CD14-positive monocyte (primary cell): Measurements from ENCODE around the gene ITPKB. TPM values are rescaled to one million over a fixed set of nuclear protein-coding genes. Genes with fewer than 3 reads are reported as not detected.

Experiments used
- DNase-seq, 3 donors: peaks; one replicate each; pipeline ENCODE4 v3.0.0-alpha.2; 2011 to 2022
- H2AFZ ChIP-seq: 2 replicates; pipeline ENCODE4 v1.6.0; 2012; ENCODE audit warnings: mild to moderate bottlenecking, low read depth, low read length, inconsistent platforms; ENCODE audit not compliant: insufficient read depth, poor library complexity, severe bottlenecking
- H3K27ac ChIP-seq, 2 donors: 1 replicate in 1 of 2; 2 replicates in 1 of 2; pipeline ENCODE4 v1.5.1; 2012 to 2013; ENCODE audit warnings: low read length in 2 of 2, control low read depth in 1 of 2, inconsistent platforms in 1 of 2, low read depth in 1 of 2, mild to moderate bottlenecking in 1 of 2
- H3K27me3 ChIP-seq, 2 donors: one replicate each; pipeline versions ENCODE4 v1.6.0 to v1.6.1; 2011 to 2013; ENCODE audit warnings: low read length in 2 of 2; ENCODE audit not compliant: control insufficient read depth in 2 of 2, insufficient read depth in 2 of 2
- H3K36me3 ChIP-seq, 2 donors: replicated peaks in 1 of 2; 1 replicate in 1 of 2; 2 replicates in 1 of 2; pipeline versions ENCODE4 v1.5.1 to v1.6.1; 2012 to 2013; ENCODE audit warnings: low read length in 2 of 2, control low read depth in 1 of 2, inconsistent platforms in 1 of 2, mild to moderate bottlenecking in 1 of 2; ENCODE audit not compliant: insufficient read depth in 2 of 2, control insufficient read depth in 1 of 2
- H3K4me1 ChIP-seq, 2 donors: 1 replicate in 1 of 2; 2 replicates in 1 of 2; pipeline versions ENCODE4 v1.5.1 to v1.6.1; 2012 to 2013; ENCODE audit warnings: low read length in 2 of 2, control low read depth in 1 of 2, inconsistent platforms in 1 of 2, mild to moderate bottlenecking in 1 of 2, moderate library complexity in 1 of 2; ENCODE audit not compliant: insufficient read depth in 2 of 2, control insufficient read depth in 1 of 2
- H3K4me2 ChIP-seq: replicated peaks from 2 replicates; pipeline ENCODE3; 2012; ENCODE audit warnings: low read length, moderate library complexity, mild to moderate bottlenecking; ENCODE audit not compliant: poor library complexity, severe bottlenecking; ENCODE audit errors: extremely low read depth
- H3K4me3 ChIP-seq, 3 experiments: fragments of 200-600 bp in 1 of 3; sonication (generic) in 1 of 3; replicated peaks in 1 of 3; 1 replicate in 2 of 3; 2 replicates in 1 of 3; pipeline ENCODE4 v1.5.1; 2011 to 2013; ENCODE audit warnings: low read length in 3 of 3, mild to moderate bottlenecking in 3 of 3, control low read depth in 2 of 3, low read depth in 2 of 3, inconsistent platforms in 1 of 3, moderate library complexity in 1 of 3
- H3K79me2 ChIP-seq: 2 replicates; pipeline ENCODE4 v1.6.0; 2012; ENCODE audit warnings: mild to moderate bottlenecking, control low read depth, inconsistent platforms, low read length, moderate library complexity; ENCODE audit not compliant: insufficient read depth
- H3K9ac ChIP-seq: 2 replicates; pipeline ENCODE4 v1.6.0; 2017; ENCODE audit warnings: low read length, mild to moderate bottlenecking; ENCODE audit not compliant: insufficient read depth, poor library complexity, severe bottlenecking
- H3K9me3 ChIP-seq, 2 donors: replicated peaks in 1 of 2; 1 replicate in 1 of 2; 2 replicates in 1 of 2; pipeline versions ENCODE4 v1.5.1 to v1.6.1; 2012 to 2013; ENCODE audit warnings: low read length in 2 of 2, control low read depth in 1 of 2; ENCODE audit not compliant: control insufficient read depth in 1 of 2, insufficient read depth in 1 of 2
- H4K20me1 ChIP-seq: 2 replicates; pipeline ENCODE4 v1.6.0; 2012; ENCODE audit warnings: mild to moderate bottlenecking, low read length, control low read depth, moderate library complexity; ENCODE audit not compliant: insufficient read depth
- H3K27ac Mint-ChIP-seq, 7 donors: one replicate each; pipeline ENCODE4 v1.8.0; 2020; ENCODE audit warnings: mild to moderate bottlenecking in 7 of 7, mixed read lengths in 7 of 7, moderate library complexity in 6 of 7, inconsistent platforms in 2 of 7
- H3K27me3 Mint-ChIP-seq, 3 donors: one replicate each; pipeline ENCODE4 v1.8.0; 2021 to 2022; ENCODE audit warnings: low read depth in 3 of 3, mild to moderate bottlenecking in 3 of 3, mixed read lengths in 3 of 3, moderate library complexity in 3 of 3, inconsistent platforms in 1 of 3
- H3K36me3 Mint-ChIP-seq, 2 donors: one replicate each; pipeline ENCODE4 v1.8.0; 2020; ENCODE audit warnings: mixed read lengths in 2 of 2, inconsistent platforms in 1 of 2, mild to moderate bottlenecking in 1 of 2
- H3K4me1 Mint-ChIP-seq: one replicate; pipeline ENCODE4 v1.8.0; 2020; ENCODE audit warnings: mild to moderate bottlenecking, mixed read lengths
- H3K4me3 Mint-ChIP-seq, 2 donors: one replicate each; pipeline ENCODE4 v1.8.0; 2020; ENCODE audit warnings: mild to moderate bottlenecking in 2 of 2, mixed read lengths in 2 of 2, moderate library complexity in 1 of 2
- H3K9me3 Mint-ChIP-seq, 7 donors: one replicate each; pipeline ENCODE4 v1.8.0; 2020 to 2022; ENCODE audit warnings: mixed read lengths in 7 of 7, mild to moderate bottlenecking in 6 of 7, moderate library complexity in 6 of 7, inconsistent platforms in 2 of 7
- CTCF ChIP-seq: fragments of 200-600 bp; IDR thresholded peaks from one replicate; pipeline ENCODE4 v1.8.0; 2022; ENCODE audit warnings: antibody characterized with exemption, mild to moderate bottlenecking
- WGBS: methylation state at CpG from one replicate; pipeline ENCODE4 v1.1.5; 2013; ENCODE audit warnings: missing lambda C conversion rate; ENCODE audit not compliant: insufficient coverage; 5-methylcytosine and 5-hydroxymethylcytosine counted together
- intact Hi-C, 2 donors: fragments of 100-400 bp; cut with micrococcal nuclease; formaldehyde crosslinking; loops; one replicate each; pipeline versions ENCODE4 v1.15.0 to v1.15.1; 2023
- polyA plus RNA-seq, 3 donors: library from polyadenylated mRNA; depleted of rRNA in 1 of 3; unstranded in 2 of 3; stranded (reverse) in 1 of 3; fragments of 300-500 nt in 2 of 3; fragments of >200 nt in 1 of 3; fragmentation: Illumina TruSeq in 2 of 3; gene quantifications; 1 replicate in 2 of 3; 2 replicates in 1 of 3; pipeline ENCODE4 v1.2.3, GENCODE V29; 2012 to 2021

The ITPKB gene
- polyA plus RNA-seq, 3 donors: 7.3 to 14.4 (median 10.2) TPM

GRCh38 chr1:226604560-226605317 is 134.3 kb downstream of the ITPKB start:
- H3K4me3 Mint-ChIP-seq: no peak overlapping the region
- DNase-seq: no peak
- no peak for TF ChIP-seq CTCF

DNA sequence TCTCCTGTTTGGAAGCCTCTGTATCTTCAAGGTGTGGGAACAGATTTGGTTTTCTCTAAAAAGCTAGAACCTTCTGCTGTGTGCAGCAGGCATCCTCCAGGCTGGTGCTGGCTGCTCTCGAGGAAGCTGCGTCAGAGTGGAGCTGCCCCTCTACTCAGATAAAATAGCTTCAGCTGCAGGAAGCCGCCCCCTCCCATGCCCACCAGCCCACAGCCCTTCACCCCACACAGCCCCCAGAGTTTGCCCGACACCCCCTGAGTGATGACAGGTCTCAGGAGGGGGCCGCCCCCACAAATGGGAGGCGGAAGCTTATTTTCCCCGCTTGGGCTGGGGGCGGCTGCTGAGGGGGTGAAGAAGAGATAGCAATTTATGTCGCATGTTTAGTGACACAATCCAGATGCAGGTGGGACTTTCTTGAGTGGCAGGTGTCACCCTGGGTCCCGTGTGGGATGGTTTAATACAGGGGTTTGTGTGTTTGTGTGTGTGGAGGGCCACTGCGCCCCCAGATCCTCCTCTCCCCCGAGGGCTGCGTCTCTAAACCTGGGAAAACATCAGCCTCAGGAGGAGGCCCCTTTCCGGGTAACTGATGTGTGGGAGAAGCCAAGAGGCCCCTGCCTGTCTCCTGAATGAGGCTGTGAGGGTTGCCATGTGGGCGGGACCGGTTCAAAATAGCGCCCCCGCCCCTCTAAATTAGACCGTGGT is 135.1 kb downstream of the ITPKB start:
- WGBS: 94% methylated on average over 14 of the region's 19 CpGs
- intact Hi-C loops: no loop called here

More at GRCh38 chr1:226604560-226605317, 134.3 kb downstream of the ITPKB start:
- H3K9me3 Mint-ChIP-seq: no peaks in the 10 kb centered on the region
- H3K36me3 Mint-ChIP-seq: no peaks in the 10 kb centered on the region
- no peak overlapping the region for H2AFZ ChIP-seq
- no peak overlapping the region for H3K4me2 ChIP-seq
- no peaks in the 10 kb centered on the region for H3K36me3 ChIP-seq
- peaks cover 3 to 7% (median 4%) of the 10 kb centered on the region in 3 donors for H3K27me3 Mint-ChIP-seq
- no peak overlapping the region for H3K27ac ChIP-seq
- WGBS: 97% methylated on average over 8 of the region's 9 CpGs
- H3K27ac Mint-ChIP-seq: no peak overlapping the region
- no peak overlapping the region for H3K9ac ChIP-seq
- H3K4me1 Mint-ChIP-seq: no peaks in the 10 kb centered on the region
- intact Hi-C loops: no loop called here
- no peaks in the 10 kb centered on the region for H4K20me1 ChIP-seq
- no peak overlapping the region for H3K4me3 ChIP-seq
- H3K79me2 ChIP-seq: no peaks in the 10 kb centered on the region
- no peaks in the 10 kb centered on the region for H3K9me3 ChIP-seq
- peaks cover 0 to 2% of the 10 kb centered on the region in 2 donors for H3K27me3 ChIP-seq
- no peaks in the 10 kb centered on the region for H3K4me1 ChIP-seq

More for the DNA sequence above, 135.1 kb downstream of the ITPKB start:
- Mint-ChIP-seq H3K36me3 (no peaks in the 10 kb centered on the region), H3K4me1 (no peaks in the 10 kb centered on the region), H3K9me3 (peaks cover 0 to 1% (median 0%) of the 10 kb centered on the region in 7 donors), H3K27ac (no peak overlapping the region), H3K27me3 (peaks cover 3 to 7% (median 4%) of the 10 kb centered on the region in 3 donors), H3K4me3 (no peak overlapping the region)
- H3K4me3 ChIP-seq: no peak overlapping the region
- H3K79me2 ChIP-seq: no peaks in the 10 kb centered on the region
- no peak overlapping the region for H2AFZ ChIP-seq
- H3K9me3 ChIP-seq: no peaks in the 10 kb centered on the region
- H3K9ac ChIP-seq: no peak overlapping the region
- H3K27ac ChIP-seq: no peak overlapping the region
- no peaks in the 10 kb centered on the region for H3K36me3 ChIP-seq
- no peaks in the 10 kb centered on the region for H3K27me3 ChIP-seq
- no peaks in the 10 kb centered on the region for H4K20me1 ChIP-seq
- no peak overlapping the region for H3K4me2 ChIP-seq
- H3K4me1 ChIP-seq: no peaks in the 10 kb centered on the region
- DNase-seq: no peak
- TF ChIP-seq CTCF: no peak
